Parathyroid adenoma (tissue), 2 donors: ENCODE data around the gene ACP6.
"Not testable (repeated sequence)": the region's sequence is repeated elsewhere in the genome, so short reads cannot be mapped to it uniquely, and the experiment has no call there.

Experiments used
- H2AFZ ChIP-seq: fragments of 300-600 bp; sonication (generic); one replicate; pipeline ENCODE4 v1.7.0; 2017; ENCODE audit warnings: antibody characterized with exemption, mild to moderate bottlenecking
- H3K27ac ChIP-seq: fragments of 300-600 bp; sonication (generic); one replicate; pipeline ENCODE4 v1.7.0; 2017
- H3K27me3 ChIP-seq: fragments of 300-600 bp; sonication (generic); one replicate; pipeline ENCODE4 v1.7.0; 2017; ENCODE audit warnings: low read length; ENCODE audit not compliant: control insufficient read depth, insufficient read depth
- H3K36me3 ChIP-seq: fragments of 300-600 bp; sonication (generic); one replicate; pipeline ENCODE4 v1.7.0; 2017; ENCODE audit warnings: low read length; ENCODE audit not compliant: control insufficient read depth, insufficient read depth
- H3K4me1 ChIP-seq: fragments of 300-600 bp; sonication (generic); one replicate; pipeline ENCODE4 v1.7.0; 2017; ENCODE audit warnings: control low read depth
- H3K4me2 ChIP-seq: fragments of 300-600 bp; sonication (generic); one replicate; pipeline ENCODE4 v1.7.0; 2017; ENCODE audit warnings: low read length
- H3K4me3 ChIP-seq: fragments of 300-600 bp; sonication (generic); one replicate; pipeline ENCODE4 v1.7.0; 2017; ENCODE audit warnings: low read depth, low read length
- H3K79me2 ChIP-seq: fragments of 300-600 bp; sonication (generic); one replicate; pipeline ENCODE4 v1.7.0; 2017; ENCODE audit warnings: control low read depth
- H3K9ac ChIP-seq: fragments of 300-600 bp; sonication (generic); one replicate; pipeline ENCODE4 v1.7.0; 2017; ENCODE audit warnings: mild to moderate bottlenecking
- H3K9me3 ChIP-seq: fragments of 300-600 bp; sonication (generic); one replicate; pipeline ENCODE4 v1.7.0; 2017; ENCODE audit warnings: low read length; ENCODE audit not compliant: control insufficient read depth
- CTCF ChIP-seq: fragments of 300-600 bp; sonication (generic); IDR thresholded peaks from one replicate; pipeline ENCODE4 v1.7.0; 2017; ENCODE audit warnings: antibody characterized with exemption, mild to moderate bottlenecking
- donor health status: primary hyperparathyroidism.

ACP6 gene

GRCh38 chr1:147683163-147683763 is 12.9 kb upstream of the ACP6 start:
- Histone ChIP-seq H3K9me3 (no peaks in the 10 kb centered on the region), H3K36me3 (no peaks in the 10 kb centered on the region), H3K4me3 (no peak overlapping the region), H3K27me3 (no peaks in the 10 kb centered on the region), H2AFZ (no peak overlapping the region), H3K79me2 (no peaks in the 10 kb centered on the region), H3K9ac (no peak overlapping the region), H3K4me1 (no peaks in the 10 kb centered on the region), H3K27ac (no peak overlapping the region), H3K4me2 (no peak overlapping the region)
- TF ChIP-seq CTCF: no peak

GRCh38 chr1:147680608-147681235 is 10.4 kb upstream of the ACP6 start:
- not testable (repeated sequence) for H3K4me2 ChIP-seq, H3K27ac ChIP-seq, H2AFZ ChIP-seq, H3K4me1 ChIP-seq, H3K36me3 ChIP-seq, H3K9me3 ChIP-seq, H3K9ac ChIP-seq, H3K79me2 ChIP-seq, H3K27me3 ChIP-seq, H3K4me3 ChIP-seq

GRCh38 chr1:147677681-147678080 is 7.4 kb upstream of the ACP6 start:
- not testable (repeated sequence) for H3K9me3 ChIP-seq, H3K4me3 ChIP-seq, H3K36me3 ChIP-seq, H3K4me1 ChIP-seq, H3K9ac ChIP-seq, H2AFZ ChIP-seq, H3K27ac ChIP-seq, H3K4me2 ChIP-seq, H3K27me3 ChIP-seq, H3K79me2 ChIP-seq

- Histone ChIP-seq H3K9me3 (no peaks in the 10 kb centered on the region), H3K27me3 (no peaks in the 10 kb centered on the region), H3K27ac (no peak overlapping the region), H3K9ac (no peak overlapping the region), H2AFZ (no peak overlapping the region), H3K4me3 (no peak overlapping the region), H3K79me2 (no peaks in the 10 kb centered on the region), H3K4me1 (no peaks in the 10 kb centered on the region), H3K36me3 (no peaks in the 10 kb centered on the region), H3K4me2 (no peak overlapping the region)
- TF ChIP-seq CTCF: no peak
These were observed 6.2 kb upstream of the ACP6 start for GRCh38 chr1:147676311-147677085.

- Histone ChIP-seq H3K27me3 (no peaks in the 10 kb centered on the region), H3K4me3 (no peak overlapping the region), H3K4me2 (no peak overlapping the region), H3K9me3 (no peaks in the 10 kb centered on the region), H3K79me2 (no peaks in the 10 kb centered on the region), H3K9ac (no peak overlapping the region), H3K36me3 (no peaks in the 10 kb centered on the region), H3K27ac (no peak overlapping the region), H2AFZ (no peak overlapping the region), H3K4me1 (no peaks in the 10 kb centered on the region)
- no peak for TF ChIP-seq CTCF
These were observed 3.5 kb upstream of the ACP6 start for GRCh38 chr1:147673816-147674215.
